Measurements from ENCODE around the gene CRYGN. TPM values are rescaled to one million over a fixed set of nuclear protein-coding genes. Genes with fewer than 3 reads are reported as not detected.

CRYGN gene
- total and polyA plus RNA-seq, 2 of the 13 experiments (the other 11 are each of a cell fraction or from before 2014, with no cell fraction given): 0.11 TPM; not detected in 1

DNA sequence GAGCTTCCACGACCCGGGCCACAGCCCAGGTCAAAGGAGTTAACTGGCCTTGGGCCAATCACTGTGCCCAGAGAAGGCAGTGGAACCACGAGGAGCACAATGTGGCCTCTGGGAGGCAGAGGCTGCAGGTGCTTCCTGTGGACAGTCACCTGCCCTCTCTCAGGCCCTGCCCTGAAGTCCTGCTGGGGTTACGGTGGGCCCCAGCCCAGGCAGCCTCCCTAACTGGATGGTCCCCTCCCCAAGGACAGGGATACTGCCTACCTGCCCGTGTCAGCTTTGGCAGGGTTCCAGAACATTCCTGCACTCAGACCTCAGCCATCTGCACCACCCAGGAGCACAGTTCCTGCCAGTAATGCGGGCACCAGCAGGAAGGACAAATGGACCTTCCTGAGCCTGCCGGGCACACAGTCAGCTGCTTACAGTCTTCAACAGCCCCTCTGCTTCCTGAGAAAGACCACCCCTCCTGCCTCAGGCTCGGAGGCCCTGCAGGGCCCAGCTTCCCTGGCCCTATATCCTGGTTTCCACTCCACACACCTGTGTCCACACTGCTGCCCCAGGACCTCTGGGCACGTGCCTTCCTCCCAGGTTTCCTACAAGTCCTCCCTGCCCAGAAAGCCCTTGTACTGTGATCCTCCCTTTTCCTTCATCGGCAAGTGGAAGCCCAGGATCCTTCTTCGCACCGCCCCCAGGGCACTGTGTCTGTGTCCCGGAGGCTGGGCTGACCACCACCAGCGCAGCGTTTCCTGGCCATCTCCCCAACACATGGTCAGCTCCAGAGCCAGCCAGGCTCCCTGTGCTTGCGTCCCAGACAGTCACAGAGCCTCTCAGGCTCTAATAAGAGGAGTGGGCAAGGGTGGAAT lies 53.4 kb downstream of the CRYGN start:
- intact Hi-C loops (cut with micrococcal nuclease; ENCODE audit: unreplicated experiment): no loop called here
- H3K27me3 ChIP-seq (ENCODE audit: control insufficient read depth in 1 of 2, insufficient read depth in 2 of 2, low read length in 2 of 2): peaks cover 23 to 95% of the 10 kb centered on the region in 2 experiments
- ATAC-seq: peak; percentile 13
- no peak overlapping the region for H2AFZ ChIP-seq (ENCODE audit: low read length)
- H4K20me1 ChIP-seq (ENCODE audit: insufficient read depth, low read length): no peaks in the 10 kb centered on the region; the same call in 1 of the 2 replicates
- POLR2A ChIA-PET: no interaction called here
- no peak for TF ChIP-seq ZNF644 (CRISPR knock-in tag; IDR thresholded peaks at IDR 0.05; ENCODE audit: low read depth)
- TF ChIP-seq ISL2 (CRISPR knock-in tag; IDR thresholded peaks at IDR 0.05): no peak
- no peak for TF ChIP-seq ZNF468 (CRISPR knock-in tag; IDR thresholded peaks at IDR 0.05)
- TF ChIP-seq, protein P1, sequence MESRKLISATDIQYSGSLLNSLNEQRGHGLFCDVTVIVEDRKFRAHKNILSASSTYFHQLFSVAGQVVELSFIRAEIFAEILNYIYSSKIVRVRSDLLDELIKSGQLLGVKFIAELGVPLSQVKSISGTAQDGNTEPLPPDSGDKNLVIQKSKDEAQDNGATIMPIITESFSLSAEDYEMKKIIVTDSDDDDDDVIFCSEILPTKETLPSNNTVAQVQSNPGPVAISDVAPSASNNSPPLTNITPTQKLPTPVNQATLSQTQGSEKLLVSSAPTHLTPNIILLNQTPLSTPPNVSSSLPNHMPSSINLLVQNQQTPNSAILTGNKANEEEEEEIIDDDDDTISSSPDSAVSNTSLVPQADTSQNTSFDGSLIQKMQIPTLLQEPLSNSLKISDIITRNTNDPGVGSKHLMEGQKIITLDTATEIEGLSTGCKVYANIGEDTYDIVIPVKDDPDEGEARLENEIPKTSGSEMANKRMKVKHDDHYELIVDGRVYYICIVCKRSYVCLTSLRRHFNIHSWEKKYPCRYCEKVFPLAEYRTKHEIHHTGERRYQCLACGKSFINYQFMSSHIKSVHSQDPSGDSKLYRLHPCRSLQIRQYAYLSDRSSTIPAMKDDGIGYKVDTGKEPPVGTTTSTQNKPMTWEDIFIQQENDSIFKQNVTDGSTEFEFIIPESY (CRISPR knock-in tag; IDR thresholded peaks at IDR 0.05): no peak
- TF ChIP-seq, protein P2, sequence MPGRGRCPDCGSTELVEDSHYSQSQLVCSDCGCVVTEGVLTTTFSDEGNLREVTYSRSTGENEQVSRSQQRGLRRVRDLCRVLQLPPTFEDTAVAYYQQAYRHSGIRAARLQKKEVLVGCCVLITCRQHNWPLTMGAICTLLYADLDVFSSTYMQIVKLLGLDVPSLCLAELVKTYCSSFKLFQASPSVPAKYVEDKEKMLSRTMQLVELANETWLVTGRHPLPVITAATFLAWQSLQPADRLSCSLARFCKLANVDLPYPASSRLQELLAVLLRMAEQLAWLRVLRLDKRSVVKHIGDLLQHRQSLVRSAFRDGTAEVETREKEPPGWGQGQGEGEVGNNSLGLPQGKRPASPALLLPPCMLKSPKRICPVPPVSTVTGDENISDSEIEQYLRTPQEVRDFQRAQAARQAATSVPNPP (CRISPR knock-in tag; IDR thresholded peaks at IDR 0.05): no peak
- no peak for TF ChIP-seq JUND (CRISPR knock-in tag; IDR thresholded peaks at IDR 0.05)
- TF ChIP-seq ZFYVE20 (CRISPR knock-in tag; IDR thresholded peaks at IDR 0.05; ENCODE audit: borderline replicate concordance, low read depth): no peak
- no peak for TF ChIP-seq ZNF446 (CRISPR knock-in tag; IDR thresholded peaks at IDR 0.05)
- no peak for TF ChIP-seq HOXA7 (CRISPR knock-in tag; IDR thresholded peaks at IDR 0.05)
- no peak for TF ChIP-seq EEA1 (CRISPR knock-in tag; IDR thresholded peaks at IDR 0.05; ENCODE audit: borderline replicate concordance)
- TF ChIP-seq ZNF776 (CRISPR knock-in tag; IDR thresholded peaks at IDR 0.05): no peak
- no peak for TF ChIP-seq TAF15 (IDR thresholded peaks at IDR 0.05; ENCODE audit: low read depth, low read length, poor library complexity, severe bottlenecking)
- TF ChIP-seq ZNF501 (CRISPR knock-in tag; IDR thresholded peaks at IDR 0.05): no peak
- TF ChIP-seq ZNF460 (CRISPR knock-in tag; IDR thresholded peaks at IDR 0.05; ENCODE audit: borderline replicate concordance): no peak
- TF ChIP-seq ZFP36 (IDR thresholded peaks at IDR 0.05; ENCODE audit: borderline replicate concordance, low read depth, low read length, partially characterized antibody): no peak
- TF ChIP-seq, protein P3, sequence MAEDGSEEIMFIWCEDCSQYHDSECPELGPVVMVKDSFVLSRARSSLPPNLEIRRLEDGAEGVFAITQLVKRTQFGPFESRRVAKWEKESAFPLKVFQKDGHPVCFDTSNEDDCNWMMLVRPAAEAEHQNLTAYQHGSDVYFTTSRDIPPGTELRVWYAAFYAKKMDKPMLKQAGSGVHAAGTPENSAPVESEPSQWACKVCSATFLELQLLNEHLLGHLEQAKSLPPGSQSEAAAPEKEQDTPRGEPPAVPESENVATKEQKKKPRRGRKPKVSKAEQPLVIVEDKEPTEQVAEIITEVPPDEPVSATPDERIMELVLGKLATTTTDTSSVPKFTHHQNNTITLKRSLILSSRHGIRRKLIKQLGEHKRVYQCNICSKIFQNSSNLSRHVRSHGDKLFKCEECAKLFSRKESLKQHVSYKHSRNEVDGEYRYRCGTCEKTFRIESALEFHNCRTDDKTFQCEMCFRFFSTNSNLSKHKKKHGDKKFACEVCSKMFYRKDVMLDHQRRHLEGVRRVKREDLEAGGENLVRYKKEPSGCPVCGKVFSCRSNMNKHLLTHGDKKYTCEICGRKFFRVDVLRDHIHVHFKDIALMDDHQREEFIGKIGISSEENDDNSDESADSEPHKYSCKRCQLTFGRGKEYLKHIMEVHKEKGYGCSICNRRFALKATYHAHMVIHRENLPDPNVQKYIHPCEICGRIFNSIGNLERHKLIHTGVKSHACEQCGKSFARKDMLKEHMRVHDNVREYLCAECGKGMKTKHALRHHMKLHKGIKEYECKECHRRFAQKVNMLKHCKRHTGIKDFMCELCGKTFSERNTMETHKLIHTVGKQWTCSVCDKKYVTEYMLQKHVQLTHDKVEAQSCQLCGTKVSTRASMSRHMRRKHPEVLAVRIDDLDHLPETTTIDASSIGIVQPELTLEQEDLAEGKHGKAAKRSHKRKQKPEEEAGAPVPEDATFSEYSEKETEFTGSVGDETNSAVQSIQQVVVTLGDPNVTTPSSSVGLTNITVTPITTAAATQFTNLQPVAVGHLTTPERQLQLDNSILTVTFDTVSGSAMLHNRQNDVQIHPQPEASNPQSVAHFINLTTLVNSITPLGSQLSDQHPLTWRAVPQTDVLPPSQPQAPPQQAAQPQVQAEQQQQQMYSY (CRISPR knock-in tag; IDR thresholded peaks at IDR 0.05): no peak
- TF ChIP-seq ZNF768 (CRISPR knock-in tag; IDR thresholded peaks at IDR 0.05): no peak
- TF ChIP-seq ATAD3A (CRISPR knock-in tag; IDR thresholded peaks at IDR 0.05): no peak
- no peak for TF ChIP-seq HMG20A (CRISPR knock-in tag; IDR thresholded peaks at IDR 0.05; ENCODE audit: borderline replicate concordance)
- H3K36me3 ChIP-seq (replicated peaks in 1 of 2; ENCODE audit: control insufficient read depth in 1 of 2, insufficient read depth in 2 of 2, low read length in 2 of 2): no peaks in the 10 kb centered on the region
- CTCF ChIA-PET (ENCODE audit: low intra/inter-chr PET ratio, low total read pairs): no interaction called here
- no peak overlapping the region for H3K27ac ChIP-seq (ENCODE audit: extremely low read length, insufficient read depth, low read length)
- no peak overlapping the region for H3K4me3 ChIP-seq (replicated peaks in 1 of 3; ENCODE audit: insufficient read depth in 1 of 3, low read depth in 2 of 3, low read length in 3 of 3)
- FAIRE-seq: no peak
- no peaks in the 10 kb centered on the region for H3K4me1 ChIP-seq (ENCODE audit: insufficient read depth, low read length)
- no peaks in the 10 kb centered on the region for H3K79me2 ChIP-seq (ENCODE audit: insufficient read depth, low read length)
- no peaks in the 10 kb centered on the region for H3K9me3 ChIP-seq (ENCODE audit: low read length)
- no peak overlapping the region for H3K4me2 ChIP-seq (ENCODE audit: low read depth, low read length)
- no peak for DNase-seq (ENCODE audit: low spot score)
- in situ Hi-C loops (cut with HindIII; ENCODE audit: extremely low pct_ligation_motif_present, low pct_unique_long_range_greater_than_20kb): no loop called here
- 20% methylated on average over 8 of the region's 16 CpGs for WGBS (ENCODE audit: low lambda C conversion rate)
- BruUV-seq (replicated peaks): no TSS peak
- no peak overlapping the region for H3K9ac ChIP-seq (ENCODE audit: insufficient read depth, low read depth, low read length)
